DMS79 (cell line): ENCODE results near the gene OCA2.

ENCODE experiments used
- DNase-seq: peaks from one replicate; lab custom pipeline; 2025; lab: John Stamatoyannopoulos, UW

OCA2 gene

DNA sequence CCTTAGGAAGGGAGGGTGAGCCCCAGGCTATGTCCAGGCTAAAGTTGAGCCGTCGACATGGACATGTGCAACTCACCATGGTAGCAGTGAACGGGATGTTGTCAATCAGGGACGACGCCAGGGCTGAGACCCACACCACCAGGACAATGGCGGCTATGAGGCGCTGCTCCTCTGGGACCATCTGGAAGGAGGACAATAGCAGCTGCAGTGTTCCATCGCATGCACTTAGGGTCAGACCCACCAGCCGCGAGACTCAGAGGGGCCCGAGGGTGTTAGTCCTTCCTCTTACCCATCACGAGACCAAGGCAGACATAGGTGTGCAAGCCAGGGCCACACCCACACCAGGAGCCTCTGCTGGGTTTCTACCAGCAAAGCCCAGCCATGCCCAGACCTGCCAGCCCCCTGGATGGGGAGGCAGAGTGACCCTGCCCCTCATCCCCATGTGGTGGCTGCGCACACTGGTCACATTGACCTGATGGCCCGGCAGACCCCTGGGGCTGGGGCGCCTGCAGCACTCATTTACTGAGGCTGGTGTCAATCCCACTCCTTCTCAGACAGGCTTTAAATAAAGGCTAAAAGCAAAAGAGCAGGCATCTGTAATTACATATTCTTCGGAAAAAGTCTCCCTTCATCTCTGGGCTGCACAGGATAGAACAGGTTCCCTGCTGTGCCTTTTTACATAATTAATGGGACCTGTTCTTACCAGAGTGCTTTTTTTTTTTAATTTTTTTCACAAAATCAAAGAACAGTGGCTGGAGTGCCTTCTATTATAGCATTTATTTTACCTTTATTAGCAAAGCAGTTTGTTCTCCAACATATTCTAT is 227.8 kb downstream of the OCA2 start:
- no peak for DNase-seq

DNA sequence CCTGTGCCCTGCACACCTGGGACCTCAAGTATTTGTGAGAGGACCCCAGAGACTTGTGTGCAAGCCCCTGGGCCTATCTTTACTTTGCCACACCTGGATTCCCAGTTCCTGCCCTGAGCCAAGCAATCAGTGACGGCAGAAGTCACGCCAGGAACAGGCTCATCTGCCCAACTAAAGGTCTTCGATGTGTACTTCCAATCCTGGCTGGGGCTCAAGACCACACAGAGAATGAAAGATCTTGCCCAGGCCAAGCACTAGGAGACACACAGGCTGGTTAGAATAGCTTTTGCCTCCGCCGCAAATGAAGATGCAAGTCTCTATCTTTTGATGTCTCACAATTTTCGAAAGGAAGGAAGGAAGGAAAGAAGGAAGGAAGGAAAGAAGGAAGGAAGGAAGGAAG is 228.8 kb downstream of the OCA2 start:
- no peak for DNase-seq

DNA sequence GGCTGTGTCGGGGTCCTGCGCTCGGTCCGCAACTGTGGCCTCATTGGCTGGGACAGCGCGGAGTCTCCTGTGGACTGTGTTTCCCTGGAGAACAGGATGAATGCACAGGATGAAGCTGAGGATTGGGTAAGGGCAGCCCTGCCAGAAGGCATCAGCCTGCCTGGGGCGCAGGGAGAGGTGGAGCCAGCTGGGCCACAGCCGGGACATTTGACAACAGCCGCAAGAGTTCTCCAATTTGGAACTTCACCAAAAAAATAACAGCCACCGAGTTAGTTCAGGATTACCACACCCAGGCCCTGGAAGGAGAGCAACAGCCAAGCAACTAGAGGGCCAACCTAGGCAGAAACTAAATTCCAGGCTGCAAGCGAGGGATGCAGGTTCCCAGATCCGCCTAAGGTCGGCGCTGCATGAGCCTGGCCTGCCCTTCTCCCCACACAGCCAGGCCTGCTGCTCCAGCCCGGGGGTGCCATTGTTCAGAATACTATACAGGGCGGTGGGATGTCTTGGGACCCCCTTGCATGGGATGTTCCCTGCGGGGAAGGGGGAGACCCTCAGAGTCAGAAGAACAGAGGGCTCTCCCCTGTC is 229.3 kb downstream of the OCA2 start:
- DNase-seq, result no peak

DNA sequence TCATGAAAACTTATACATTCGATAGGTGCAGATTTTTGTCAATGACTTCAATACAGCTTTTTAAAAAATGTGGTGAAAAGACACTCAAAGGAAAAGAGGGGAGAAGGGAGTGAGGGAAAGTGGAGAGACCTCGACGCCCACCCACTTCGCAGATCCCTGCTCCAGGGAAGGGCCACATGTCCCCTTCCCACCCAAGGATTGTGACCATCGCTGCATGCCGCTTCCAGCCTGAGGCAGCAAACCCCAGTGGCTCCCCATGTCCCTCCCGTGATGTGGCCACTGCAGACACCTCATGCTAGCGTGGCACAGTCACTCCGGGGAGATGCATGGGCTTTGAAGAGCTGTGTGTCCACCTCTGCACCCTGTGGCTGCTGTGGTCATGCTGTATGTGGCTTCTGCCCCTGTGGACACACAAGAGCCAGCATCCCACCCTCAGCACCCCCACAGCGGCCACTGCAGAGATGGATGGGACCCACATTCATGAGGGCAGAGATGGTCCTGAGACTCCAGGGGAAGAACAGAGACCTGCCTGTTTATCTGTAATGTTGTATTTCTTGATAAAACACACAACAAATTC is 230.2 kb downstream of the OCA2 start:
- no peak for DNase-seq

DNA sequence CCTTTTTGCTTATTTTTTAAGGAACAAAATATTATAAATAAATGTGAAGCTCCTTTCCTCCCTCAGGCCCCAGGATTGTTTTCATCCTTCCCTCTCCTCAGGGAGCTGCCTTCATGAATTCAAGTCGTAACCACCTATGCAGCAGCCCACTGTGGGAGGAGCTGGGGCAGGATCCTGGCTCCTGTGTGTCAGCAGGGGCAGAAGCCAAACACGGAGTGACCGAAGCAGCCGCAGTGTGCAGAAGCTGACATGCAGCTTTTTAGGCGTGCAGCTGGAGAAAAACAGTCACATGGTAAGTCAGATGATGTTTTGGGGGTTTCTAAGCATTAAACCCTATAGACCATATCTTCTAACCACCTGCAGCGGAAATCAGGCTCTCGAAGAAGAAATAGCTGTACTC is 231.3 kb downstream of the OCA2 start:
- no peak for DNase-seq

DNA sequence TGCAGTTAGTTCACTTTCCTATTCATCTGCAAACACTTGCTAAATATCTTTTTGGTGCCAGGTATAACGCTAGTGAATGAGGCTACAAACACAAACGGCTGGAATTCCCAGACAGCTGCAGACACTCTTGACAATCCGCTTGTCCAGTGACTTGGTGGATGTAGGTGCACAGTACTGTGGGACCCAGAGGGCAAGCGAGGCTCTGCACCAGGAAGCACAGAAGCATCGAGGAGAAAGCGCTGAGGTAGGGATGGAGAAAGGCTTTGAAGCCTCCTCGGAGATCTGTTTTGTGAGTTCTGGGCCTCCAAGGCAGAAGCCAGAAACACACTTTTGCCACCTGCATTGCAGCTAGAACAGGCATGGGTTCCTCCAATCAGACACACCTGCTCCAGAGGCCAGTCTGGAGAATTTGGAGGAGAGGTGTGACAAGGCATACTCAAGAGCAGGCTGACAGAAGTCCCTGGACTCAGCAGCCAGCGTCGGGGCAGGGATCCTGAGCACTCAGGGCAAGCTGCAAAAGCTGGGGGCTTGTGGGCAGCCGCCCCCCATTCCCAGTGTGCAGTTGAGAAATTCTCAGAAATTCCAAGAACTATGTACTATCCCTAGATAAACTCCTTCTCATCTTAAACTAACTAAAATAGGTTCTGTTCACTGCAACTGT is 232.5 kb downstream of the OCA2 start:
- no peak for DNase-seq

DNA sequence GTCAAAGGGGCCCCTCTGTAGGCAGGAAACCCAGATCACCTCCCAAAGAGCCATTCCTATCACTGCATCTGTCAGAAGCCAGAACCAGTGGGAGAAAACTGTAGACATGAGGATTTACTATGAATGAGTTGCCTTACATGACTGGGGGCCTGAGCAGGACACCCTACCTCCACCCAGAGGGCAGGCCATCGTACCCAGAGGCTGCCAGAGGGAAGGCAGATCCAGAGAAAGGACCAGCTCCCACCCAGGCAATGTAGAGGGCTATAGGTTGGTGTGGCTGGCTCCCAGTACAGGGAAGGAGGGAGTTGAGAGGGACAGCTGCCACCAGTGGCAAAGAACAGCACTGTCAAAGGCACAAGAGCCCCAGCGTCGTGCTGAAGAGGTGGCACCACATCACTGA is 233.2 kb downstream of the OCA2 start:
- DNase-seq, result no peak

DNA sequence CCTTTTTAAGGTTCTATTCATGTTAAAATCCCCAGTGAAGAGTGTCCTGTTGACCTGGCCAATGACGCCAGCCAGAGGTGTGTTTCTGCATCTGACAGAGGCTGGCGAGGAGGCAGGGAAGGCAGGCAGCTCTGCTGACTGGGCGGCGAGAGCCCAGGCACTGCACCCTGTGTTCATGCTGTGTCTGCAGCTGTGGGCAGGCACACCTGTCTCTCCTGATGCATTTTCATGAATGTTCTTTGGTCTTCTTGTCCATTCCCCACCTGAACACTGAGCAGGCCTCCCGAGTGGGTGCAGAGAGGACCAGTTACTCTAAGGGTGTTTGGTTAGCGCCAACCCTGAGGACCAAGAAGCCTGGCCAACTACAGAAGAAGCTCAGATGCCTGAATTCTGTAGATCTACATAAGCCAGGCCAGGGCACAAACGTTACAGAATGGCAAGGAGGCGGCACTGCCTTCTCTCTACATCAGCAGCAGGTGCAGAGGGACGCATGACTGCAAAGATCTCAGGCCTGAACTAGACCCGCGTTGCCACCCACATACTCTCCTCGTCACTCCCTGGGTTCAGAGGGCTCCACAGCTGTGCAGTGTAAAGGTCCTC is 233.7 kb downstream of the OCA2 start:
- DNase-seq, result no peak

DNA sequence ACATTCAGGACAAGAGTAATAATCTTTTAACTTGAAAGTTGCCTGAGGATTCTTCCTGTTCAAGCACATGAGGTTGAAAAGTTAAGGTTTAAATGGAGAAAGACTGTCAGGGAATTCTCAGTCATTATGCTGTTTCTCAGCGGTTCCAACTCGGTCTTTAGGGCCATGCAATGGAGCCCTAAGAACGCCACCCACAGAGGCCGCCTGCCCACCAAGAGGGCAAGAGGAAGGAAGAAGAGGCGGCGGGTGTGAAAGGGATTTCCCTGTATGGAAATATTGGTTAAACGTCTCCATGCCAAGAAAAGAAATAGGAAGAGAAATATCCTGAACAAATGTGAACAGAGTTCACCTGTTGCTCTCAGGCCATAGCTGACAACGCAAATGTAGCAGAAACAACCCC is 234.4 kb downstream of the OCA2 start:
- DNase-seq, result no peak

DNA sequence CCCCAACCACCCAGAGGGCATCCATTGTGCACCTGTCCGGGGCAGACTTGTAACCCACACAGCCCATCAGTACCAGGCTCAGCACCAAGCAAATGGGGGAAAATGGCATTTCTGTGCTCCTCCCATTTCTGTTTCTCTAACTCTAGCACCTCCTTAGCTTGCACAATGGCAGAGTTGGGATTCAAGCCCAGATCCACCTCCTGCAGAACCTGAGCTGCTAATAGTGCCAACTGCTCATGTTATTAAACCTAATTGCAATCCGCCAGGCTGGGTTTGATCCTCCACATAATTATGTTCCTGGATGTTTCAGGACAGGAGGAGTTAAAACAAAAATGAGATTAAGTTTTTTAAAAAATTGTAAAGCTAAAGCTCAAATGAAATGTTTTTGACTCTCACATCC is 235.0 kb downstream of the OCA2 start:
- DNase-seq, result no peak

DNA sequence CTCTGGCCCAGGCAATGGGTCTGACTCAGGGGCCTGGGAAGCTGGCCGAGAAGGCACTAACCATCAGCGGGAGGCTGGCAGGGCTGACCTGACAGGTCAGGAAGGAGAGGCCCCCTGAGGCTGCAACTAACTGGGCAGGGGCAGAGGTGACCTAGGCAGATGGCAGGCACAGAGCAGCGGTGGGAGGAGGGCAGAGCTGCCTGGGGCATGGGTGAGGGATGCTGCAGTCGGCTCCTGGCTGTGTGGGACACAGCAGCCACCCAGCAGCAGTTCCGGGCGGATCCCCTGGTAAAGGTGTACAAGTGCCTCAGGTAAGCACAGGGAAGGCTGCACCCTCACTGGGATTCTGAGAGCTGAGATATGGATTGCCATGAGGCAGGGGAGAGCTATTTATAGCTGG is 236.1 kb downstream of the OCA2 start:
- no peak for DNase-seq

DNA sequence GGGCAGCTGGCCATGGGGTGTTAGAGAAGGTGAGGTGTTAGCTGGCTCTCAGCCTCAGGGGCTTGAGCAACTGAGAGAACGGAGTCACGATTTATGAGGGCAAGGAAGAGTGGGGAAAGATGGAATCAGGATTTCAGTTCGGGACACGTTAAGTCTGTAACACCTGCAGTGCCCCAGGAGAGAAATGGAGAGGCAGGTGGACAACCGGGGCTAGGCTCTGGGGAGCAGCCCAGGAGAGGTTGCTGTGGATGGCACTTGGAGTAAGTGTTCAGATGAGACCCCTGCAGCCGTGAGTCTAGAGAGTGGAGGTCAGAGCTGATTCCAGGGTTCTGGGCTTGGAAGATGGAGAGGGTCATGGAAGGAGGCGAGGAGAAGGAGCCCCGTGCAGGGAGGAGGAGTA is 237.9 kb downstream of the OCA2 start:
- DNase-seq, result no peak

DNA sequence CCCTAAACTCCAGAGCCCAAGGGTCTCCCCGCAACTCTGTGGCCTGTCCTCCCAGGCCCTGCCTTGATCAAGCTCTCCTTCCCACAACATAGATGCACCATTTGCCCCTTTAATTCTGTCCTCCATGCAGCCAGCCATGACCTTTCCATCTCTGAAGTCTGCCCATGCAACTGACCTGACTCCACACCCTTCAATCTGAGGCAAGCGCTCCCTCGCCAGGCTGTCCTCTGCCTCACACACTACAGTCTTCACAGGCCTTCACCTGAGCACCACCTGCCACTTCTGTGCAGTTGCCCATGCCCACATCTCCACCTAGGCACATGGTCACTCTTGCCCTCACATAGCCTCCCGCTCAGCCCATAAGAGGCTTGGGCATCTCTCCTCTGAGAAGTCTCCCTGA is 244.0 kb downstream of the OCA2 start:
- no peak for DNase-seq

DNA sequence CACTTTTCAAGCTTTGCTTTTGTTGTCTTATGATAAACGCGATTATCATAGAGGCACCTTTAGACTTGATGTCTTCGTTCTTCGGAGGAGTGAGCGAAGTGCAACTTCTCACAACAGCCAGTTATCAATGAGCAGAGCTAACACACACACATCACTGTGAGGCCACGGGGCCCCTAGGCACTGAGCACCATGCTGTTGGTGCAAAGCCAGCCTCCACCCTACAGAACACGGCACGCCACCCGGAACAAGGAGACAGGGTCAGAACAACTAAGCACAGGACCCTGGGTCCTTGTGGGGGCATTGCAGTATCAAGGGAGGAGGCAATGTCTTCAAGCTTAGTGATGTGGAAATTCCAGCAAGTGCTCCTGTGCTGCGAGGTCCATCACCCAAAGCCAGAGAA is 244.5 kb downstream of the OCA2 start:
- no peak for DNase-seq

DNA sequence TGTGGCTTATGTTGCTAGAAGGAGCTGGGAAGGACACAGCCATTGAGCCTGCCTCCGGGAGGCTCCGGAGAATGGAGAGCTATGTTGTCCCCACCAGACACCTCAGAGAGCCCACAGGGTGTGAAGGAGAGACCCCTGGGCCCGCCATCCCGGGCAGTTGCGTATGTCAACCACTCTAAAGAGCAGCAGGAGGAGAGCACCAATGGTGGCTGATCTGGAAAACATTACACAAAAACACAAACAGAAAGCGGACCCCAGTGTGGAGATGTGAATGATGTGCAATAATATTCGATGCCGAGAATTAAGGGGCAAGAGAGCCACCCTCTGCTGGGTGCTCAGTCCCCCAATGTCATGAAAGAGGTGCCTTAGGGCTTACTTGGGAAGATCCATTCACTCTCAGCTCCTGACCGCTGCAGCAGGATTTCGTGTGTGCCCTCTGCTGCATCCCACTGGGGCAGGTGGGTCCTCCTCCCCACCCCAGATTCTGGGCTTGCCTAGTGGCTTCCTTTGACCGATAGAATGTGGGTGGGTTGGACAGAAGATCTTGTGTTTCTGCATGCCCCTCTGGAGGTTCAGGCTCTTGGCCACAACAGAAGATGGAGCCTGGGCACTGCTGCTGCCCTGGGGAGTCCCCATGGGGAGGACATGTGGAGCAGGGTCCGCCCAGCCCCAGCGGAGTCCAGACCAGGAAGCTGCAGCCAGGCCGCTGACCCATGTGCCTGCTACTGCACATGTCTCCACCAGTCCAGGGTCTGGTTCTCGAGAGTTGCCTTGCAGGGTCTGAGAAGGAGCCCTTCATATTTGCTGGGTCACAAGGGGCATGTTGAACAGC is 245.3 kb downstream of the OCA2 start:
- no peak for DNase-seq

DNA sequence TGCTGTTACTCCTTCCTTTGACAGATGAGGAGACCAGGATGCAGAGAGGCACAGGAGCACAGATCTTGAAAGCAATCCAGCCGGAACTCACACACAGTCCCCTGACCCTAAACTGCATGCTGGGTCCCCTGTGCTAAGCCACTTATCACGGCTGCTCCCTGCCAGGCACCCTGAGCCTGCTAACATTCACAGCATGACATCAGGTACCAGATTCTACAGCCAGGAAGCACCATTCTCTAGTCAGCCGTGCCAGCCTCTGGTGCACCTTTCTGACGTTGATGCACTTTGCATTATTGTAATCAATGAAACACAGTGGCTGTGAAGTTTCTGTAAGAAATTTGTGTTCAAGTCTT is 247.3 kb downstream of the OCA2 start:
- no peak for DNase-seq

DNA sequence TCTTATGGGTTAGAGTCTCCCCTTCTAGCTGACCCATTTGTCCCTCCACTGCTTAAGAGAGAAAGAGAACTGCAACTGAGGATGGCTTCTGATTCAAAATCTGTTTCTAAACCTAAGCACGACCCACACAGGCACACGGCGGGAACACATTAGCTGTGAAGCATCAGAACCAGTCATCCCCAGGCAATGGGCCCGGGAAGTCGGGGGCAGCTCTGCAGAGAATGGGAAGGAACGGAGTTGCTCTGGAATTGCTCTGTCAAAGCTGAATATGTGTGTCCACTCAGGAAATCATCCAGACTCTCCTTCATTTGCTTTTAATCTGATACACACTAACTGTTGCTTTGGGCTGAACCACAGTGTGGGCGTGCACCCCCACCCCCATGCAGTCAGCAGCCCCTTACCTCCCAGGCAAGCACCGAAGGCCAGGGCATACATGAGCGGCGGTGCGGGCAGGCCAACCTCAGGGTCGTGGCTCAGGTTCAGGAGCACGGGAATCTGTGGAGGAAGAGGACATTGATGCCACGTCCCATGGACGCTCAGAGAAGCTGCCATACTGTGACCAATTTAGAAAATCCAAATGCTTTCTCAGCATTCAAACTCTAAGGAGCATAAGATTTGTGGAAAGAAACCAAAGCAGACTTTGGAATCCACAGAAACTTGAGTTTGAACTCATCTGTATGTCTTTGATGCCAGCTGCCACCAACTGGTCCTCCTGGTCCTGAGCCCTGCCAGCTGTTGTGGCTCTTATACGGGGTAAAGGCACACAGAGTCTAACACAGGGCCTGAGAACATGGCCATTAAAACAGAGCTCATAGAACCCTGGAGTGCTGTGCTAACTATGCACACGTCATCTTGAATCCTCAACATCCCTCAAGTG is 247.9 kb downstream of the OCA2 start:
- no peak for DNase-seq

DNA sequence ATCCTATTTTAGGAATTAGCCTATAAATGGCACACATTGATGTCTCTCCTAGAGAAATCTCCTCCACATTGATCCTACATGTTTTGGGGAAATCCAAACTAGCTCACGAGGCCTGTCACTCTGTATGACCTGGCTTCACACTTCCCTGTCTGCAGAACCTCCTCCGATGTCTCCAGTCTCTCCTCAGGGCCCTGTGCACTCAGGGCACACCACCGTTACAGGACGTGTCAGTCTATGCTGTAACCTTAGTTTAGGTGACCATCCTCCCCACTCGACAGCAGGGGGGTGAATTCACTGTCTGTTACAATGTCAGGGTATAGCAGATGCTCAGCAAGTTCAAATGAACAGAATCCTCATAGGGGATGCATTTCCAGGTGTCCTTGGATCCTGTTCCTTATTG is 249.1 kb downstream of the OCA2 start:
- DNase-seq, result no peak

DNA sequence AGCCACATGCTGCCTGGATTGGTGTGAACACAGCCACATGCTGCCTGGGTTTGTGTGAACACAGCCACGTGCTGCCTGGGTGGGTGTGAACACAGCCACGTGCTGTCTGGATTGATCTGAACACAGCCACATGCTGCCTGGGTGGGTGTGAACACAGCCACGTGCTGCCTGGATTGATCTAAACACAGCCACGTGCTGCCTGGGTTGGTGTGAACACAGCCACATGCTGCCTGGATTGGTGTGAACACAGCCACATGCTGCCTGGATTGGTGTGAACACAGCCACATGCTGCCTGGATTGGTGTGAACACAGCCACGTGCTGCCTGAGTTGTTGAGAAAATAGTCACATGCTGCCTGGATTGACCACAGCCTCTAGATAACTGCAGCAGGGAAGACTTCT is 250.2 kb downstream of the OCA2 start:
- DNase-seq, result peak; percentile 2

DNA sequence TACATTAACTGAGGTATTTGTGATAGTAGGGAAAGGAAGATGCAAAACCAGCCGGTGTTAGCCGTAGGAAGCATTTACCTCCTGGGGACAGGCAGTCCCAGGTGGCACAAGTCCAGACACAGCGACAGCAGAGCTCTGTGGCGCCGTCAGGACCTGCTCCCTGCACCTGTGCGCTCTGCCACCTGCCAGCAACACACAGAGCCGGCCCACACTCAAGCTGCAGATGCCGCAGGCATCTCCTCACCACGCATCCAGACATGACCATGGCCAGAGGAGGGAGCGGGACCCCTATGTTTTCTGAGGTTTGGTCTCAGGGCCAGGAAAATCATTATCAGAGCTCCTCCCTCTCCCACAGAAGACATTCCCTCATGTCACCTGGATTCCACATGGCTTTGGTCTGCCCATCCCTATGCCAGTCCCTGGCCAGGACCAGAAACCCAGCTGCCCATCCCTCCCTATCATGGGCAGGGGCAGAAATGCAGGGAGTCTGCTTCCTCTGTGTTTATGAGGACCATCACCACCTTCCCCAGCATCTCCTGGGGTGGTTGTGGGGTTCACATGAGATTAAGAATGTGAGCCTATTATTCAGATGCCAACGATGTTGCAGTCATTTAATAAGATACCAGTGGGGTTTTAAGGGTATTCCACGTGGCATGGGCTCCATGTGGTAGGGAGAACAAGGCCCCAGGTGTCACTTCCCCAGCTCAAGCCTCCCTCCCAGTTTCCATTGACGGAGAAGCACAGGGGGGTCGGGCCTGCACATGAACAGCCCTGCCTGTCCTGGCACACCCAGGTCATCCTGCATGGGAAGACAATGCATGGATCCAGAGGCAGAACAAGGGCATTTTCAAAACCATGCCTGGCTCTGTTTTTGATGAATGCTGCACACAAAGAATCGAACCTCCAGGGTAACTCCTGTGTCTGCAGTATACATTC is 251.1 kb downstream of the OCA2 start:
- no peak for DNase-seq
